ENCODE measurements around the gene DLEC1. TPM values are rescaled to one million over a fixed set of nuclear protein-coding genes. Genes with fewer than 3 reads are reported as not detected.
"Not testable (repeated sequence)": the region's sequence is repeated elsewhere in the genome, so short reads cannot be mapped to it uniquely, and the experiment has no call there.

DLEC1 gene
- total RNA-seq, 1 experiment from 2014 or later: not detected

DNA sequence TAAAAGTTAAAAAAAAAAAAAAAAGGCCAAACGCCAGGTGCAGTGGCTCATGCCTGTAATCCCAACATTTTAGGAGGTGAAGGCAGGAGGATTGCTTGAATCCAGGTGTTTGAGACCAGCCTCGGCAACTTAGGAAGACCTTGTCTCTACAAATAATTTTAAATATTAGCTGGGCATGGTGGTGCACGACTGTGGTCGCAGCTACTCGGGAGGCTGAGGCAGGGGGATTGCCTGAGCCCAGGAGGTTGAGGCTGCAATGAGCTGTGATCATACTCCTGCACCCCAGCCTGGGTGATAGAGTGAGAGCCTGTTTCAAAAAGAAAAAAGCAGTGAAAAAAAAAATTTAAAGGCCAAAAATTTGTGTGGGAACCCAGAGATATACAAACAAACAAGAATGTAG, 2.7 kb upstream of the DLEC1 start:
- no peaks in the 10 kb centered on the region for H3K4me1 ChIP-seq
- H3K27me3 ChIP-seq: no peaks in the 10 kb centered on the region
- no peak overlapping the region for H3K4me3 ChIP-seq
- no peaks in the 10 kb centered on the region for H3K9me3 ChIP-seq (replicated peaks)
- H3K36me3 ChIP-seq: no peaks in the 10 kb centered on the region
- DNase-seq: no peak
- no peak overlapping the region for H3K27ac ChIP-seq

GRCh38 chr3:38036906-38037305, 2.1 kb upstream of the DLEC1 start:
- Histone ChIP-seq H3K4me3 (no peak overlapping the region), H3K27ac (no peak overlapping the region)
- DNase-seq: no peak

DNA sequence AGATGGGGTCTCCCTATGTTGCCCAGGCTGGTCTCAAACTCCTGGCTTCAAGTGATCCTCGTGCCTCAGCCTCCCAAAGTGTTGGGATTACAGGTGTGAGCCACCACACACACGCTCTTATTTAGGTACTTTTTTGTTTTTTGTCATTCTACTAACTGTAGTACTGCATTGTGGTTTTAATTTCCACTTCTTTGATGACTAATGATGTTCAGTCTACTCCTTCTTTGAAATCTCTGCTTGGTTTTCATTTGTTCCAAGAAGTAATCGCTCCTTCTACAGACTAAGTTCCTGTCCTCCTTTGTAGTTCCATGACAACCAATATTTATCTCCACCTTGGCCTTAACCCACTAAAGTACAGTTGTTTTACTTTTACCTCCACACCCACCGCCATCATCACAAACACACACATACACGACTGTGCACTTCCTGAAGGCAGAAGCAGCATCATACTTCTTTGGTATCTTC, 529 bp upstream of the DLEC1 start:
- no peak overlapping the region for H3K4me3 ChIP-seq
- DNase-seq: no peak
- H3K27ac ChIP-seq: no peak overlapping the region
- no peaks in the 10 kb centered on the region for H3K4me1 ChIP-seq
- H3K36me3 ChIP-seq: no peaks in the 10 kb centered on the region
- no peaks in the 10 kb centered on the region for H3K27me3 ChIP-seq
- no peaks in the 10 kb centered on the region for H3K9me3 ChIP-seq (replicated peaks)

More at GRCh38 chr3:38036906-38037305, 2.1 kb upstream of the DLEC1 start:
- H3K27me3 ChIP-seq: no peaks in the 10 kb centered on the region
- no peaks in the 10 kb centered on the region for H3K36me3 ChIP-seq
- H3K4me1 ChIP-seq: no peaks in the 10 kb centered on the region
- no peaks in the 10 kb centered on the region for H3K9me3 ChIP-seq (replicated peaks)

DNA sequence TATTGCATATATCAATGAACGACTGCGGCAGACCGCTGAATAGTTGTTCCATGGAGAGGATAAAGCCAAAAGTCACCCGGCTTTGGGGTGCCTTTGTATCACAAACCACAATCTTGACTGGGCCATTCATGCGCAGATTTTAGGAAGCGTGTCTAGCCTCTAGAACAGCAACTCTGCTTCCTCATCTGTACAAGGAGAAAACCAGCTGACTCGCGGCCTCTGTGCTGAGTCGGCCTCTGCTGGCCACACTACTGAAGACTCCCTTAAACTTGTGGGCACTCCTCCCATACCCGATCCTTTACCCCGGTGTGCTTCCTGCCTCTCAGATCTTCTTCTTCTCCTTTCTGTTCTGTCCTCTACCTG, 872 bp downstream of the DLEC1 start:
- Histone ChIP-seq H3K9me3 (replicated peaks) (no peaks in the 10 kb centered on the region), H3K27ac (no peak overlapping the region), H3K27me3 (no peaks in the 10 kb centered on the region), H3K4me1 (no peaks in the 10 kb centered on the region), H3K4me3 (no peak overlapping the region), H3K36me3 (no peaks in the 10 kb centered on the region)
- no peak for DNase-seq

DNA sequence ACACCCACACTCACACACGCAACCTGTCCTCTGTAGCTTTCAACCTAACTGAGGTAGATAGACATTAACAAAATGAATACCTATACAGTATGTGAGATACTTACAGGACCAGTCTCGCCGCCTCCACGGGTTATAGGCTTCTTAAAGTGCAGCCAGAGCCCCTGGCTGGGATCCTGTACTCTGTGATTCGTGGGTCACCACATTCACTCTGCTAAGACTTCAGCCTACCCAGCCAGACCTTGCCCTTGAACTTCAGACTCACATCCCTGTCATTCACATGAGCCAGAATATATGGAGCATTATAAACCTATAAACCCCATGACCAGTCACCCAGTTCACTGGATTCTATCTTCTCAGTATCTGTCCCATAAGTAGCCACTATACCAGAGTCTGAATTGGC, 1.4 kb downstream of the DLEC1 start:
- H3K4me1 ChIP-seq: no peaks in the 10 kb centered on the region
- no peak overlapping the region for H3K27ac ChIP-seq
- no peaks in the 10 kb centered on the region for H3K9me3 ChIP-seq (replicated peaks)
- no peaks in the 10 kb centered on the region for H3K27me3 ChIP-seq
- H3K4me3 ChIP-seq: no peak overlapping the region
- H3K36me3 ChIP-seq: no peaks in the 10 kb centered on the region
- DNase-seq: no peak

GRCh38 chr3:38043486-38043885, 4.5 kb downstream of the DLEC1 start:
- H3K36me3 ChIP-seq: no peaks in the 10 kb centered on the region
- no peak for DNase-seq
- no peaks in the 10 kb centered on the region for H3K9me3 ChIP-seq (replicated peaks)
- no peaks in the 10 kb centered on the region for H3K27me3 ChIP-seq
- H3K27ac ChIP-seq: no peak overlapping the region
- H3K4me1 ChIP-seq: no peaks in the 10 kb centered on the region
- no peak overlapping the region for H3K4me3 ChIP-seq

GRCh38 chr3:38046027-38046426, 7.0 kb downstream of the DLEC1 start:
- H3K4me3 ChIP-seq: no peak overlapping the region
- DNase-seq: no peak
- no peaks in the 10 kb centered on the region for H3K4me1 ChIP-seq
- no peaks in the 10 kb centered on the region for H3K27me3 ChIP-seq
- no peaks in the 10 kb centered on the region for H3K36me3 ChIP-seq
- H3K27ac ChIP-seq: no peak overlapping the region
- H3K9me3 ChIP-seq (replicated peaks): no peaks in the 10 kb centered on the region

- Histone ChIP-seq H3K4me1 (no peaks in the 10 kb centered on the region), H3K27me3 (no peaks in the 10 kb centered on the region), H3K4me3 (no peak overlapping the region), H3K27ac (no peak overlapping the region), H3K9me3 (replicated peaks) (no peaks in the 10 kb centered on the region), H3K36me3 (no peaks in the 10 kb centered on the region)
- no peak for DNase-seq
These were observed 7.8 kb downstream of the DLEC1 start for GRCh38 chr3:38046821-38047220.

DNA sequence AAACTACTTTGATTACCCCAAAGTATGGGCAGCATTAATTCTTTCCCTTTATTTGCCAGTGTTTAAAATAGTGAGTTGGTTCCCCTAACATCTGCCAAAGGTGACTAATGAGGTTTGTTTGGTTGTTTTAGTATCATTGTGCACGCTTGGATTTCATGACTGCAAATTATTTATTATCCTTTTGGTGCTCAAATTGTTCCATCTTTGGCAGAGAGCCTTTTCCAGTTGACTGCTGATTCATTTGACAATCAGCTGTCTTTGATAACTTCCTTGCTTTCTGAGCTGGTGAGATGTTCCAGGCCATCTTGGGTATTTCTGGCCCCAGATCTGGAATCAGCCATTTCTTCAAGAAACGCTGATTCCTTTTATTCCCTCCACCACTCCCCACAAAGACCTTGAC, 8.9 kb downstream of the DLEC1 start:
- H3K36me3 ChIP-seq: no peaks in the 10 kb centered on the region
- H3K27me3 ChIP-seq: no peaks in the 10 kb centered on the region
- no peak overlapping the region for H3K27ac ChIP-seq
- H3K4me3 ChIP-seq: no peak overlapping the region
- no peaks in the 10 kb centered on the region for H3K9me3 ChIP-seq (replicated peaks)
- H3K4me1 ChIP-seq: no peaks in the 10 kb centered on the region
- DNase-seq: no peak

GRCh38 chr3:38049358-38050126, 10.5 kb downstream of the DLEC1 start:
- Histone ChIP-seq H3K4me3 (no peak overlapping the region), H3K36me3 (no peaks in the 10 kb centered on the region), H3K4me1 (no peaks in the 10 kb centered on the region), H3K9me3 (replicated peaks) (no peaks in the 10 kb centered on the region), H3K27me3 (no peaks in the 10 kb centered on the region), H3K27ac (no peak overlapping the region)
- DNase-seq: no peak

GRCh38 chr3:38051131-38051530, 12.1 kb downstream of the DLEC1 start:
- no peak for DNase-seq
- H3K4me1 ChIP-seq: no peaks in the 10 kb centered on the region
- no peaks in the 10 kb centered on the region for H3K27me3 ChIP-seq
- H3K4me3 ChIP-seq: no peak overlapping the region
- no peaks in the 10 kb centered on the region for H3K9me3 ChIP-seq (replicated peaks)
- no peaks in the 10 kb centered on the region for H3K36me3 ChIP-seq
- no peak overlapping the region for H3K27ac ChIP-seq

DNA sequence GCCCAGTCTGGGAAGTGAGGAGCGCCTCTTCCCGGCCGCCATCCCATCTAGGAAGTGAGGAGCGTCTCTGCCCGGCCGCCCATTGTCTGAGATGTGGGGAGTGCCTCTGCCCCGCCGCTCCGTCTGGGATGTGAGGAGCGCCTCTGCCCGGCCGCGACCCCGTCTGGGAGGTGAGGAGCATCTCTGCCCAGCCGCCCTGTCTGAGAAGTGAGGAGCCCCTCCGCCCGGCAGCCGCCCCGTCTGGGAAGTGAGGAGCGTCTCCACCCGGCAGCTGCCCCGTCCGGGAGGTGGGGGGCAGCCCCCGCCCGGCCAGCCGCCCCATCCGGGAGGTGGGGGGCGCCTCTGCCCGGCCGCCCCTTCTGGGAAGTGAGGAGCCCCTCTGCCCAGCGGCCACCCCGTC, 14.3 kb downstream of the DLEC1 start:
- not testable (repeated sequence) for H3K36me3 ChIP-seq; DNase-seq; H3K27me3 ChIP-seq; H3K27ac ChIP-seq; H3K9me3 ChIP-seq (replicated peaks); H3K4me1 ChIP-seq; H3K4me3 ChIP-seq

DNA sequence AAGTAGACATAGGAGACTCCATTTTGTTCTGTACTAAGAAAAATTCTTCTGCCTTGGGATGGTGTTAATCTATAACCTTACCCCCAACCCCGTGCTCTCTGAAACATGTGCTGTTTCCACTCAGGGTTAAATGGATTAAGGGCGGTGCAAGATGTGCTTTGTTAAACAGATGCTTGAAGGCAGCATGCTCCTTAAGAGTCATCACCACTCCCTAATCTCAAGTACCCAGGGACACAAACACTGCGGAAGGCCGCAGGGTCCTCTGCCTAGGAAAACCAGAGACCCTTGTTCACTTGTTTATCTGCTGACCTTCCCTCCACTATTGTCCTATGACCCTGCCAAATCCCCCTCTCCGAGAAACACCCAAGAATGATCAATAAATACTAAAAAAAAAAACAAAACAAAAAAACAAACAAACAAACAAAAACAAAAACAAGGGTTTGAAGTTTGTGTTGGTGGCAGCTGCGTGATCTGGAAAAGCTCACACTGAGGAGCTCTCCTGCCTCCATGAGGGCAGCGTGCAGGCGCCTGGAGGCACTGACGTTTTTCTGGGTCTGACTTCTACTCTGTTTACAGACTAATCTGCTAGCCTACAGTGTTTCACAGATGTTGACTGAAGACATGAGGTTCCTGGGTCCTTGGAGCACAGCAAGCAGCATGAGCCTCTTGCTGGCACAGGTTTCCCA, 14.9 kb downstream of the DLEC1 start:
- not testable (repeated sequence) for DNase-seq; H3K27me3 ChIP-seq; H3K9me3 ChIP-seq (replicated peaks); H3K36me3 ChIP-seq; H3K27ac ChIP-seq; H3K4me1 ChIP-seq; H3K4me3 ChIP-seq

GRCh38 chr3:38054499-38055001, 15.5 kb downstream of the DLEC1 start:
- Histone ChIP-seq H3K27me3 (no peaks in the 10 kb centered on the region), H3K36me3 (no peaks in the 10 kb centered on the region), H3K9me3 (replicated peaks) (no peaks in the 10 kb centered on the region), H3K27ac (no peak overlapping the region), H3K4me3 (no peak overlapping the region), H3K4me1 (no peaks in the 10 kb centered on the region)
- DNase-seq: no peak

- Histone ChIP-seq H3K27ac (no peak overlapping the region), H3K36me3 (no peaks in the 10 kb centered on the region), H3K27me3 (no peaks in the 10 kb centered on the region), H3K9me3 (replicated peaks) (no peaks in the 10 kb centered on the region), H3K4me3 (no peak overlapping the region), H3K4me1 (no peaks in the 10 kb centered on the region)
- no peak for DNase-seq
These were observed 20.1 kb downstream of the DLEC1 start for GRCh38 chr3:38059148-38059547.

DNA sequence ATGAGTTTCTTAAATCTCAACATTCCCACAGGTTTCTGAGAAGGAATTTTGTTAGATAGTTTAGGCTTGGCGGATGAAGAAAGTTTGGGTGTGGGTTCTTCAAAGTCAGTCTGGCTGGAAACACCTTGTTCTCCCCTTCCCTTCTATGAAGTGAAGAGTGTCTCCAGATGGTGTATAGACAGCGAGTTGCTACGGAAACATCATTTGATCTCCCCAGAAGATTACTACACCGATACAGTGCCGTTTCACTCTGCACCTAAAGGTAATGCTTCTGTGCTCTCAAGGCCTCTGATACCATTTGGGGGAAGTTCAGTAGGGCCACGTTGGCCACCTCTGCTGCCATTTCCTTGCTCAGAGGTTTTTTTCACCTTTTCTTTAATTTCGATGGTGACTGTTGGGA, 20.6 kb downstream of the DLEC1 start:
- H3K36me3 ChIP-seq: no peaks in the 10 kb centered on the region
- H3K4me3 ChIP-seq: no peak overlapping the region
- H3K4me1 ChIP-seq: no peaks in the 10 kb centered on the region
- no peaks in the 10 kb centered on the region for H3K9me3 ChIP-seq (replicated peaks)
- DNase-seq: no peak
- H3K27me3 ChIP-seq: no peaks in the 10 kb centered on the region
- H3K27ac ChIP-seq: no peak overlapping the region
